NCI-H524 treated with DMSO at 0.1 percent for 48 hours (cell line): ENCODE data around the gene FOXB1.

ENCODE experiments used
- DNase-seq: peaks from one replicate; lab custom pipeline; 2025; lab: John Stamatoyannopoulos, UW

Gene FOXB1

DNA sequence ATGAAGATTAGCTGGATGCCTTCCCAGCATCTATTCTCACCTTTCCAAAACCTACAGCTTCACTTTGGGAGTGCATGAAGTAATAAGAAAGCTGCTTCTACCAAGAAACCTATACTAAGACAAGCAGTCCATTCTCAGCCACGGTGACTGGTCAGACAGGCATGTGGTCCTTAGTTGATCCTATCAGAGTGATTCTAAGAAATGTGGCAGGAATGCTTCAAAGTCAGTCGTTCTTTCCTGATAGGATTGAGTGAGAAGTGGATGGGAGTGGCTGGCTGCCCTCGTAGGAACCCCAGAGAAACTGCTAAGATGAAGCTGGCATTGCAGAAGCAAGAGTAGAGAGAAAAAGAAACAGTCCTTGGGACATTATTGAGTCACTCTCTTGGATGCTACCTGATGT lies 16.6 kb downstream of the FOXB1 start:
- DNase-seq: no peak

- DNase-seq: no peak
These were observed 17.7 kb downstream of the FOXB1 start for GRCh38 chr15:60021589-60022378.

- DNase-seq: no peak
These were observed 18.2 kb downstream of the FOXB1 start for GRCh38 chr15:60022379-60022741.

- no peak for DNase-seq
These were observed 22.4 kb downstream of the FOXB1 start for GRCh38 chr15:60026555-60026954.

- DNase-seq: no peak
These were observed 31.2 kb downstream of the FOXB1 start for GRCh38 chr15:60035344-60035743.

GRCh38 chr15:60039316-60039715 lies 35.2 kb downstream of the FOXB1 start:
- DNase-seq: no peak

- DNase-seq: no peak
These were observed 39.8 kb downstream of the FOXB1 start for GRCh38 chr15:60043744-60044435.

DNA sequence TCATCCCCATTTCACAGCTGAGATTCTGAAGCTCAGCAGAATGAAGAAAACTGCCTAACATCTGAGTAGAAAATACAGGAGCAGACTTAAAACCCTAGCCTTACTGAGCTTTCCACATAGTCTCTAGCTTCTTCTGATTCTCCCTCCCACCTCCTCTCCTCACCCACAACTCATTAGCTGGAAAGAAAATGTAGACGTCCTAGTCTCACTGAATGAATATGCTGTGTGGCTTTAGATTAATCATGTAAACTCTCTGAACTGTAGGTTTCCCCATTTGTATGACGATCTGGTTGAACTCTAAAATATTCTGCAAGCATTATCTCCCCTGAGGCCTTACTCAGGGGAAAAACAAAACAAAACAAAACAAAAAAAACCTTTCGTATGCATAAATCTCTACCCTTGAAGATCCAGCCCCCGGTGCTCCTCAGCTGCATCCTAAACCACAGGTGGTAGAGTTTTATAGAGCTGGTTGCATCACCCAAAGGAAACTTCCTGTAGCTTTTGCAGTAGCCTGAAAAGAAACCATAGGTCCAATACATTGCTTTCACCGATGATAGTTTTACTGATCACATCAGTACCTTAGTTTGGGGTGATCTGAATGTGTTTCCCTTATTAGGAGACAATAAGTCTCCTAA lies 40.6 kb downstream of the FOXB1 start:
- DNase-seq: no peak

GRCh38 chr15:60047701-60048100 lies 43.6 kb downstream of the FOXB1 start:
- DNase-seq: no peak

- DNase-seq: no peak
These were observed 45.8 kb downstream of the FOXB1 start for GRCh38 chr15:60049948-60050347.

DNA sequence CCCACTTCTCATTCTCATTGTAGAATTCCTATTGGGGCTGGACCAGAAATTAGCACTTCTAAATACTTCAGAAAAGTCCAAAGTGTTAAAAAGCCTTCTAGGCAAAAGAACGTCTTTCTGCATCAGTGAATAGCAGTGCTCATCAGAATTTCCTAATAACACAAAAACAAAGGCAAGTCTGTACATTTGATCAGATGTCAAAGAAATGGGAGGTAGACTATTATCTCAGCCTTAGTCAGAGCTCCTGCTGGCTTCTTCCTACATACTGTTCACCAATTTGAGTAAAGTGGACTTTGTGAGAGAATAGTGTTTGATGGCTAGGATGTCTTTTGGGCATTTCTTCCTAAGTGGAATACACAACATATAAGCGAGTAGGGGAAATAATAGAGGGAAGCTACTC lies 48.7 kb downstream of the FOXB1 start:
- DNase-seq: no peak

- no peak for DNase-seq
These were observed 50.4 kb downstream of the FOXB1 start for GRCh38 chr15:60054472-60054871.
